ENCODE results near the gene PITHD1.
A peak's percentile ranks its signal among the peaks of the same experiment; 100 is the strongest.
"Not testable (repeated sequence)": the region's sequence is repeated elsewhere in the genome, so short reads cannot be mapped to it uniquely, and the experiment has no call there.

Gene PITHD1

GRCh38 chr1:23777979-23778814, at the start of gene PITHD1:
PITHD1 (plus strand) TSS chr1:23778418; CDS start chr1:23778516, 98 bp downstream.
- peak within 1 kb of the TSS; percentile 89 for H3K9ac ChIP-seq (ENCODE audit: low read depth, low read length, poor library complexity, severe bottlenecking)
- peak within 1 kb of the TSS; percentile 99 for H2AFZ ChIP-seq (ENCODE audit: low read length)
- H3K4me1 ChIP-seq (ENCODE audit: insufficient read depth, low read length, poor library complexity, severe bottlenecking): peaks cover 11% of the 10 kb centered on the region
- no peaks in the 10 kb centered on the region for H3K36me3 ChIP-seq (ENCODE audit: insufficient read depth, low read length)
- TF ChIP-seq EZH2phosphoT487 (IDR thresholded peaks at IDR 0.05; ENCODE audit: borderline replicate concordance) (no peak), CTCF (conservative IDR thresholded peaks at IDR 0.05; ENCODE audit: low read length) (no peak)
- H3F3A ChIP-seq (ENCODE audit: low read depth): no peaks in the 10 kb centered on the region
- H3K27me3 ChIP-seq (ENCODE audit: insufficient read depth, low read length, poor library complexity, severe bottlenecking): no peaks in the 10 kb centered on the region
- H3K9me3 ChIP-seq (ENCODE audit: insufficient read depth, low read depth, low read length): no peaks in the 10 kb centered on the region
- H3K4me2 ChIP-seq (ENCODE audit: low read depth, low read length, poor library complexity, severe bottlenecking): peak within 1 kb of the TSS; percentile 90
- H3K9me2 ChIP-seq (replicated peaks; ENCODE audit: low read depth, low read length): no peaks in the 10 kb centered on the region
- H3K4me3 ChIP-seq (ENCODE audit: low read length, poor library complexity, severe bottlenecking): peak within 1 kb of the TSS; percentile 100
- peaks cover 47% of the 10 kb centered on the region for H3K79me2 ChIP-seq (ENCODE audit: insufficient read depth, low read length)
- H4K20me1 ChIP-seq (ENCODE audit: insufficient read depth, low read length, poor library complexity, severe bottlenecking): peaks cover 24% of the 10 kb centered on the region

GRCh38 chr1:23732363-23733224, 45.6 kb upstream of the PITHD1 start:
- Histone ChIP-seq H4K20me1 (ENCODE audit: insufficient read depth, low read length, poor library complexity, severe bottlenecking) (no peaks in the 10 kb centered on the region), H3K4me1 (ENCODE audit: insufficient read depth, low read length, poor library complexity, severe bottlenecking) (no peaks in the 10 kb centered on the region), H3K4me2 (ENCODE audit: low read depth, low read length, poor library complexity, severe bottlenecking) (no peak overlapping the region), H3K9me3 (ENCODE audit: insufficient read depth, low read depth, low read length) (no peaks in the 10 kb centered on the region), H2AFZ (ENCODE audit: low read length) (no peak overlapping the region), H3K36me3 (ENCODE audit: insufficient read depth, low read length) (no peaks in the 10 kb centered on the region), H3K4me3 (ENCODE audit: low read length, poor library complexity, severe bottlenecking) (no peak overlapping the region), H3K9me2 (replicated peaks; ENCODE audit: low read depth, low read length) (no peaks in the 10 kb centered on the region), H3F3A (ENCODE audit: low read depth) (no peaks in the 10 kb centered on the region), H3K9ac (ENCODE audit: low read depth, low read length, poor library complexity, severe bottlenecking) (no peak overlapping the region), H3K27me3 (ENCODE audit: insufficient read depth, low read length, poor library complexity, severe bottlenecking) (no peaks in the 10 kb centered on the region), H3K79me2 (ENCODE audit: insufficient read depth, low read length) (no peaks in the 10 kb centered on the region)
- TF ChIP-seq EZH2phosphoT487 (IDR thresholded peaks at IDR 0.05; ENCODE audit: borderline replicate concordance) (no peak), CTCF (conservative IDR thresholded peaks at IDR 0.05; ENCODE audit: low read length) (no peak)

- not testable (repeated sequence) for H3K9me2 ChIP-seq (replicated peaks; ENCODE audit: low read depth, low read length); H3K9me3 ChIP-seq (ENCODE audit: insufficient read depth, low read depth, low read length); H3K4me3 ChIP-seq (ENCODE audit: low read length, poor library complexity, severe bottlenecking); H3K36me3 ChIP-seq (ENCODE audit: insufficient read depth, low read length); H4K20me1 ChIP-seq (ENCODE audit: insufficient read depth, low read length, poor library complexity, severe bottlenecking); H3K9ac ChIP-seq (ENCODE audit: low read depth, low read length, poor library complexity, severe bottlenecking); H3K4me1 ChIP-seq (ENCODE audit: insufficient read depth, low read length, poor library complexity, severe bottlenecking); H3K27me3 ChIP-seq (ENCODE audit: insufficient read depth, low read length, poor library complexity, severe bottlenecking); H2AFZ ChIP-seq (ENCODE audit: low read length); H3K79me2 ChIP-seq (ENCODE audit: insufficient read depth, low read length); H3F3A ChIP-seq (ENCODE audit: low read depth); H3K4me2 ChIP-seq (ENCODE audit: low read depth, low read length, poor library complexity, severe bottlenecking)
Observed at GRCh38 chr1:23733281-23733680, 44.9 kb upstream of the PITHD1 start.
